ENCODE measurements around the gene STK38.
"Not testable (repeated sequence)": the region's sequence is repeated elsewhere in the genome, so short reads cannot be mapped to it uniquely, and the experiment has no call there.

STK38 gene

GRCh38 chr6:36479256-36479655, 68.0 kb downstream of the STK38 start:
- no peak for FAIRE-seq

GRCh38 chr6:36478051-36478526, 69.2 kb downstream of the STK38 start:
- no peak for FAIRE-seq

GRCh38 chr6:36469946-36470345, 77.3 kb downstream of the STK38 start:
- FAIRE-seq, result no peak

GRCh38 chr6:36469148-36469661, 78.1 kb downstream of the STK38 start:
- no peak for FAIRE-seq

- no peak for FAIRE-seq
Observed at GRCh38 chr6:36467625-36468024, 79.7 kb downstream of the STK38 start.

- no peak for FAIRE-seq
Observed at GRCh38 chr6:36464233-36464632, 83.0 kb downstream of the STK38 start.

GRCh38 chr6:36463676-36464075, 83.6 kb downstream of the STK38 start:
- FAIRE-seq, result no peak

GRCh38 chr6:36461646-36462045, 85.6 kb downstream of the STK38 start:
- FAIRE-seq, result no peak

GRCh38 chr6:36460916-36461315, 86.4 kb downstream of the STK38 start:
- FAIRE-seq, result peak; percentile 15

GRCh38 chr6:36459501-36459900, 87.8 kb downstream of the STK38 start:
- no peak for FAIRE-seq

- FAIRE-seq, result no peak
Observed at GRCh38 chr6:36455486-36456027, 91.7 kb downstream of the STK38 start.

- FAIRE-seq, result not testable (repeated sequence)
Observed at GRCh38 chr6:36452897-36453296, 94.4 kb downstream of the STK38 start.

- FAIRE-seq, result not testable (repeated sequence)
Observed at GRCh38 chr6:36449173-36449572, 98.1 kb downstream of the STK38 start.

- no peak for FAIRE-seq
Observed at GRCh38 chr6:36445621-36446020, 101.7 kb downstream of the STK38 start.

- FAIRE-seq, result no peak
Observed at GRCh38 chr6:36444470-36444869, 102.8 kb downstream of the STK38 start.

Data from endometrium (tissue), 2 donors.